ENCODE results near the gene VAV2.
A peak's percentile ranks its signal among the peaks of the same experiment; 100 is the strongest.

The VAV2 gene

DNA sequence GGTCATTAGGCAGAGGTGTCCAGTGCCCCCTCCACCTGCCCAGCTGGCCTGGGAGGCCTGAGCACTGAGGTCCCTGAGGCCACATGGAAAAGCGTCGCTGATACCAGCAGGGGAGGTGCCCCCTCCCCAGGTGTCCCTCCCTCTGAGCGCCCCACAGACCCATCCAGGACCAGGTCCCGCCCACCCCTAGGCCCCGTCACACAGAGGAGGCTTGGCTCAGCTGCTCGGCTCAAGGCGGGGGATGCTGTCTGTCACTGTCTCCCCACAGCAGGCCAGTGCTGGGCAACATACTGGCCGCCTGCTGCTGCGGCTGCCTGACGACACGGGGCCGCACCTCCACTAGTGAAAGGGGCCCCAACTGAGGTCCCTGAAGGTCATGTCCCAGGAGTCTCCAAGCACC is 71.7 kb downstream of the VAV2 start:
- Mint-ChIP-seq H3K4me1 (ENCODE audit: low read depth) (peaks cover 15% of the 10 kb centered on the region), H3K36me3 (ENCODE audit: low read depth) (peaks cover 18% of the 10 kb centered on the region), H3K4me3 (no peak overlapping the region), H3K9me3 (no peaks in the 10 kb centered on the region), H3K27ac (no peak overlapping the region), H3K27me3 (peaks cover 3% of the 10 kb centered on the region)
- intact Hi-C loops (cut with micrococcal nuclease): no loop called here

GRCh38 chr9:133919253-133920115 is 72.6 kb downstream of the VAV2 start:
- peaks cover 25% of the 10 kb centered on the region for H3K4me1 Mint-ChIP-seq (ENCODE audit: low read depth)
- H3K27me3 Mint-ChIP-seq: peaks cover 3% of the 10 kb centered on the region

DNA sequence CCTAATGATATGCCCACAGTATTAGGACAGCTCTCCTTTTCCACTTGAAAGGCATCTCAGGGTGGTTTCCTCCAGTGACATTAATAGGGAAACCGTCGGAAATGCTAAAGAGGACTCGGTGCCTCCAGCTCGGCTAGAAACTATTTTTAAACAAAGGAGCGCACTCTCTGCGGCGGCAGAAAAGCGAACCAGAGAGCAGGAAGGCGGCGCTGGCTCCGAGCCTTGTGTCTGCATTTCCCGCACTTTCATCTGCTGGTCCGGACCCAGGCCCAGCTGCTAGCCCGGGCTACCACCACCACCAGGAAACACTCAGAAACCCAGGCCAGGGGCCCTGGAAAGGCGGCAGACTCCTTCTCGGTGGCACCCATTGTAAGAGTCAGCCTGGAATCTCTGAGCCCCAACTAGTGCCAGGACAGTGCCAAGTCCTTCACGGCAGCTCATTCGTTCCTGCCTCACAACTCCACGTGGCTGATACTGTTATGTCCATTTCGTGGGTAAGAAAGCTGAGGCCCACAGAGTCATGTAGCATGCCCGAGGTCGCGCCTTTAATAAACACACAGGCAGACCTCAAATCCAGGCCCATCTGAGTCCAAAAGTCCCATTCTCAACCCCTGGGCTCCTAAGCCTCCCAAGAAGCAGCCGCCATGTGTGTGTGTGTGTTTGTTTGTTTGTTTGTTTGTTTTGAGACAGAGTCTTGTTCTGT is 73.9 kb downstream of the VAV2 start:
- intact Hi-C loops (cut with micrococcal nuclease): no loop called here
- Mint-ChIP-seq H3K9me3 (no peaks in the 10 kb centered on the region), H3K4me1 (ENCODE audit: low read depth) (peaks cover 25% of the 10 kb centered on the region), H3K4me3 (no peak overlapping the region), H3K36me3 (ENCODE audit: low read depth) (peaks cover 6% of the 10 kb centered on the region), H3K27me3 (peaks cover 3% of the 10 kb centered on the region), H3K27ac (no peak overlapping the region)

More at GRCh38 chr9:133919253-133920115, 72.6 kb downstream of the VAV2 start:
- intact Hi-C loops (cut with micrococcal nuclease): no loop called here
- Mint-ChIP-seq H3K4me3 (no peak overlapping the region), H3K27ac (peak overlapping the region; percentile 18), H3K9me3 (no peaks in the 10 kb centered on the region), H3K36me3 (ENCODE audit: low read depth) (peaks cover 8% of the 10 kb centered on the region)

- no peak overlapping the region for H3K4me3 Mint-ChIP-seq
- H3K9me3 Mint-ChIP-seq: no peaks in the 10 kb centered on the region
- H3K36me3 Mint-ChIP-seq (ENCODE audit: low read depth): peaks cover 6% of the 10 kb centered on the region
- H3K27ac Mint-ChIP-seq: no peak overlapping the region
- peaks cover 25% of the 10 kb centered on the region for H3K4me1 Mint-ChIP-seq (ENCODE audit: low read depth)
- peaks cover 3% of the 10 kb centered on the region for H3K27me3 Mint-ChIP-seq
- intact Hi-C loops (cut with micrococcal nuclease): no loop called here
Observed at GRCh38 chr9:133917375-133917774, 74.7 kb downstream of the VAV2 start.

DNA sequence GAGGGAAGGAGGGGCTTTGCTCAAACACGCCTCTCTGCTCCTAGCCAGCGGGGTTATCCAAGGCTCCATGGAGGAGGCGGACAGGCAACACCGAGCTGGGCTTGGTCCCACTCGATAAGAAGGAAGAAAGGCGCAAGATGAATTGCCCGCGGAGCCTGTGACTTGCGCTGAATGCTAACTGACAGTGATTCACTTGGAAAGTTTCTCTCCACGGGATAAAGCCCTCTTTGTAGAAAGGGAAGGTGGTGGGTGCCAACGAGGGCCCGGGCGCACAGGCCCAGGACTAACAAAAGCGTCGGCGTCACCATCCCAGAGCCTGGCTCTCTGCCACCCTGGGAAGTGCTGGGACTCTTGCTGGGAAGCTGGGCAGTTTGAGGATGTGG is 76.0 kb downstream of the VAV2 start:
- H3K4me1 Mint-ChIP-seq (ENCODE audit: low read depth): peaks cover 25% of the 10 kb centered on the region
- H3K27me3 Mint-ChIP-seq: peaks cover 3% of the 10 kb centered on the region
- H3K9me3 Mint-ChIP-seq: no peaks in the 10 kb centered on the region
- no peak overlapping the region for H3K27ac Mint-ChIP-seq
- intact Hi-C loops (cut with micrococcal nuclease): no loop called here
- H3K36me3 Mint-ChIP-seq (ENCODE audit: low read depth): peaks cover 6% of the 10 kb centered on the region
- H3K4me3 Mint-ChIP-seq: no peak overlapping the region

DNA sequence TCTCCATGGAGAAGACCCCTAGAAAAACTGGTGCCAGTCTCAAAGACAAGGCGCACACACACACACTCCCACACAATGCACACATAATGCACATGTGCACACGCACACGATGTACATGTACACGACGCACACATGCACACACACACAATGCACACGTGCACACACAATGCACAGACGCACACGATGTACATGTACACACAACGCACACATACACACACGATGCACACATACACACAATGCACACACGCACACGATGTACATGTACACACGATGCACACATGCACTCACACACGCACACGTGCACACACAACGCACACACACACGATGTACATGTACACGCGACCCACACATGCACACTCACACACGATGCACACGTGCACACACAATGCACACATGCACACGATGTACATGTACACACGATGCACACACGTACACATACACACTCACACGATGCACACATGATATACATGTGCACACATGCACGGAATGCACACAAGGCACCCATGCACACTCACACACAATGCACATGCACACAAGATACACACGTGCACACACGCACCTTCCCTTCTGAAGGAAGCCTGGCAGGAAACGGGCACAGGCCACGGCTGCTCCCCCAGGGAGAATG is 76.5 kb downstream of the VAV2 start:
- no peaks in the 10 kb centered on the region for H3K9me3 Mint-ChIP-seq
- intact Hi-C loops (cut with micrococcal nuclease): no loop called here
- H3K36me3 Mint-ChIP-seq (ENCODE audit: low read depth): peaks cover 6% of the 10 kb centered on the region
- H3K4me1 Mint-ChIP-seq (ENCODE audit: low read depth): peaks cover 25% of the 10 kb centered on the region
- H3K27ac Mint-ChIP-seq: no peak overlapping the region
- H3K27me3 Mint-ChIP-seq: peaks cover 3% of the 10 kb centered on the region
- no peak overlapping the region for H3K4me3 Mint-ChIP-seq

GRCh38 chr9:133914442-133915342 is 77.4 kb downstream of the VAV2 start:
- no peak overlapping the region for H3K27ac Mint-ChIP-seq
- H3K4me3 Mint-ChIP-seq: no peak overlapping the region
- H3K9me3 Mint-ChIP-seq: no peaks in the 10 kb centered on the region
- peaks cover 6% of the 10 kb centered on the region for H3K36me3 Mint-ChIP-seq (ENCODE audit: low read depth)
- intact Hi-C loops (cut with micrococcal nuclease): no loop called here
- H3K27me3 Mint-ChIP-seq: peaks cover 3% of the 10 kb centered on the region
- peaks cover 25% of the 10 kb centered on the region for H3K4me1 Mint-ChIP-seq (ENCODE audit: low read depth)

- intact Hi-C loops (cut with micrococcal nuclease): no loop called here
- H3K27me3 Mint-ChIP-seq: no peaks in the 10 kb centered on the region
- peaks cover under 1% of the 10 kb centered on the region for H3K36me3 Mint-ChIP-seq (ENCODE audit: low read depth)
- H3K4me1 Mint-ChIP-seq (ENCODE audit: low read depth): peaks cover 20% of the 10 kb centered on the region
- H3K9me3 Mint-ChIP-seq: no peaks in the 10 kb centered on the region
- H3K27ac Mint-ChIP-seq: no peak overlapping the region
- H3K4me3 Mint-ChIP-seq: no peak overlapping the region
Observed at GRCh38 chr9:133913571-133914369, 78.4 kb downstream of the VAV2 start.

DNA sequence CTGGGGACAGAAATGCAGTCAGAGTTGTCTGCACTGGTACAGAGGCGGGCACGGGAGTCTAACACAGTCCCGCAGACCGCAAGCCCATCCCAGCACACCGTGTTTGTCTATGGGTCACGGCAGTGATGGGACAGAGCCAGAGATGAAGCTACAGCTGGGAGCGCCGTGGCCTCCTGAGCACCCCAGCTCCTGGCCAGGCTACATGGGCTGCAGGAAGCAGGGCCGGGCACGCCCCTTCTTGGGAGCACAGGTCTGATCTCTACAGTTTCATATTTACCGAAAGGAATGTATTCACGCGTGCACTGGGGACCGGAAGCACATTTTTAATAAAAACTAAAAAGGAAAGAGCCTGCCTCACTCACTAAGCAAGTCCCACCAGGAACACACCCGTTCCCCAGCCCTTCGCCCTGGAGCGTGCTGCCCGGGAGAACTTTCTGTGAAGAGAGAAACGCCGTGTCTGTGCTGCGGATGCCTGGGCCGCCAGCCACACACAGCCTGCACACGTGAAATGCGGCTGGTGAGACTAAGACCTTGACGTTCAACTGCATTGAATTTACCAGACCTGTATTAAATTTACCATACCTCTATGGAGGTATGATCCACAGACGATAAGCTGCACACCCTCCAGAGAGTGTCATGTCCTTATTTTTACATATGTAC is 81.1 kb downstream of the VAV2 start:
- no peaks in the 10 kb centered on the region for H3K27me3 Mint-ChIP-seq
- H3K4me1 Mint-ChIP-seq (ENCODE audit: low read depth): peaks cover 27% of the 10 kb centered on the region
- intact Hi-C loops (cut with micrococcal nuclease): no loop called here

GRCh38 chr9:133906932-133907910 is 84.9 kb downstream of the VAV2 start:
- Mint-ChIP-seq H3K27ac (no peak overlapping the region), H3K36me3 (ENCODE audit: low read depth) (no peaks in the 10 kb centered on the region), H3K4me3 (no peak overlapping the region), H3K9me3 (no peaks in the 10 kb centered on the region), H3K27me3 (no peaks in the 10 kb centered on the region), H3K4me1 (ENCODE audit: low read depth) (peaks cover 24% of the 10 kb centered on the region)
- intact Hi-C loops (cut with micrococcal nuclease): no loop called here

More for the DNA sequence above, 81.1 kb downstream of the VAV2 start:
- Mint-ChIP-seq H3K4me3 (no peak overlapping the region), H3K27ac (no peak overlapping the region), H3K36me3 (ENCODE audit: low read depth) (no peaks in the 10 kb centered on the region), H3K9me3 (no peaks in the 10 kb centered on the region)

DNA sequence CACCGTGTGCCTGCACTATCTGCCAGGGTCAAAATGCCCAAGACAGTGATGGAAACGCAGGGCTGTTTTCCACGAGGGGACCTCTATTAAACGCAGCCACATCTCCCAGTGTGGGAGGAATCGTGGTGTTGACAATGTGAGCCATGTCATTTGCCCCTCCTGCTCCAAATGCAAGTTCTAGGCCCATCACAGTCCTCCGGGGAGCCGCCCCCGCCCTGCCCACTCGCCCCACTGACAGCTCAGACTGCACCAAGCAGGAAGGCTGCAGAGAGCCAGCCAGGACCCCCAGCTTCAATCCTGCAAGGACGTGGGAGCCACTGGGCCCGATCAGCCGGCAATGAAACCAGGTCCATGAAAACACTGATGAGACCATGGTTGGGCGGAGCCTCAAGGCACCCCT is 85.9 kb downstream of the VAV2 start:
- intact Hi-C loops (cut with micrococcal nuclease): no loop called here
- Mint-ChIP-seq H3K27ac (no peak overlapping the region), H3K4me3 (no peak overlapping the region), H3K27me3 (no peaks in the 10 kb centered on the region), H3K4me1 (ENCODE audit: low read depth) (peaks cover 25% of the 10 kb centered on the region), H3K9me3 (no peaks in the 10 kb centered on the region), H3K36me3 (ENCODE audit: low read depth) (no peaks in the 10 kb centered on the region)

DNA sequence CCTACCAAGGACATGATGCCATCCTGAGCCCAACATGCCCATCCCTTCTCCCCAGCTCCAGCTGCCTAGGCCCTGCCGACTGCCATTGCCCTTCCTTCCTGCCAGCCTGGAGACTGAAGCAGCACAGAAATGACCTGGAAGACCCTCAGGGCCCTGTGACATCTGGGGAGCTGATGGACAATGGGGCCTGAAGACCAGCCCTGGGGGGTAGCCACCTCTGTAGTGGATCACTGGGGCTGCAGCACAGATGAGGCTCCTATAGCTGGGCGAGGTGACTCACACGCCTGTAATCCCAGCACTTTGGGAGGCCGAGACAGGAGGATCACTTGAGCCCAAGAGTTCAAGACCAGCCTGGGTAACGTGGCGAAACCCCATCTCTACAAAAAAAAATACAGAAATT is 86.6 kb downstream of the VAV2 start:
- no peak overlapping the region for H3K4me3 Mint-ChIP-seq

More for the DNA sequence above, 86.6 kb downstream of the VAV2 start:
- H3K9me3 Mint-ChIP-seq: no peaks in the 10 kb centered on the region
- no peaks in the 10 kb centered on the region for H3K36me3 Mint-ChIP-seq (ENCODE audit: low read depth)
- intact Hi-C loops (cut with micrococcal nuclease): no loop called here
- H3K27ac Mint-ChIP-seq: no peak overlapping the region
- no peaks in the 10 kb centered on the region for H3K27me3 Mint-ChIP-seq
- H3K4me1 Mint-ChIP-seq (ENCODE audit: low read depth): peaks cover 25% of the 10 kb centered on the region

Measured in dendritic cell treated with granulocyte-macrophage colony-stimulating factor and Interleukin-4, amounts not matched to agents 40 ng/mL and 50 ng/mL, for 4 days (primary cell).